B cell (primary cell): ENCODE measurements around the gene PLEKHO2.

ENCODE experiments used
- CTCF ChIP-seq: fragments of 200-600 bp; IDR thresholded peaks from one replicate; pipeline ENCODE4 v1.8.0; 2022; ENCODE audit warnings: antibody characterized with exemption, mild to moderate bottlenecking
- EZH2 ChIP-seq: IDR thresholded peaks from 2 replicates; pipeline ENCODE4 v1.6.1; 2012; ENCODE audit warnings: borderline replicate concordance, low read depth, mild to moderate bottlenecking, moderate library complexity, low read length; ENCODE audit not compliant: insufficient read depth, poor library complexity, severe bottlenecking

GRCh38 chr15:64916365-64916764 is 74.7 kb downstream of the PLEKHO2 start:
- TF ChIP-seq EZH2 (no peak), CTCF (no peak)
